ENCODE results near the gene FAM120AOS. TPM values are rescaled to one million over a fixed set of nuclear protein-coding genes. Genes with fewer than 3 reads are reported as not detected.

The FAM120AOS gene
- total RNA-seq (2012; rRNA removed) (22.2 and 24.7 TPM in 2 replicates), polyA plus RNA-seq (2012; rRNA removed) (21.7 and 22.7 TPM in 2 replicates), Bru-seq, nascent RNA (percentile 64 among the genes with signal in this experiment), BruChase-seq, experiment 1, labeled RNA remaining after a 6-hour chase (percentile 83 among the genes with signal in this experiment), BruChase-seq, experiment 2, labeled RNA remaining after a 2-hour chase (percentile 81 among the genes with signal in this experiment)
- 14.2 TPM in 2 replicates for polyA plus RNA-seq (2012; cell fraction: cytosol; rRNA removed)
- polyA plus RNA-seq (2012; cell fraction: nucleus; rRNA removed; ENCODE audit: low replicate concordance) = 7.4 and 19.0 TPM in 2 replicates
- long read RNA-seq, full-length matches to known transcripts = 49 of 69 reads
- long read RNA-seq, partial matches to known transcripts = 5 of 69 reads
- long read RNA-seq, other reads (novel, unspliced or antisense) = 15 of 69 reads

GRCh38 chr9:93453047-93453914 is at the start of gene FAM120AOS:
TSS of gene FAM120AOS (minus strand) at chr9:93453581. CDS start at chr9:93452709, 872 bp downstream.
- H2BK15ac ChIP-seq (ENCODE audit: low read depth, low read length) = no peak within 1 kb of the TSS
- peak within 1 kb of the TSS; percentile 86 for H3K23ac ChIP-seq (ENCODE audit: low read depth, low read length)
- peak within 1 kb of the TSS; percentile 95 for H3K4ac ChIP-seq (ENCODE audit: low read depth, low read length)
- peak within 1 kb of the TSS; percentile 73 for H2BK5ac ChIP-seq (ENCODE audit: low read depth, low read length, poor library complexity, severe bottlenecking)
- POLR2A ChIA-PET (ENCODE audit: unreplicated experiment) = interaction anchor here (1.4 kb wide), 1 partner anchor 113 kb away, joined by 6 read pairs; no protein-coding TSS in a partner anchor
- H3K9me1 ChIP-seq (ENCODE audit: insufficient read depth, low read length) = no peaks in the 10 kb centered on the region; the same call in 1 of the 2 replicates
- H3K27me3 ChIP-seq (ENCODE audit: control insufficient read depth, insufficient read depth, low read length) = no peaks in the 10 kb centered on the region
- DNase-seq = peak; percentile 95
- no peak within 1 kb of the TSS for H2BK20ac ChIP-seq (ENCODE audit: low read depth, low read length)
- peak within 1 kb of the TSS; percentile 45 for H4K91ac ChIP-seq (ENCODE audit: insufficient read depth, low read depth, low read length)
- H3K4me1 ChIP-seq (ENCODE audit: control insufficient read depth, insufficient read depth, low read length) = no peaks in the 10 kb centered on the region; the same call in 1 of the 2 replicates
- dilution Hi-C loops (cut with HindIII; ENCODE audit: low sequenced_read_pairs, unreplicated experiment) = no loop called here
- peak within 1 kb of the TSS; percentile 38 to 68 for H4K8ac ChIP-seq (ENCODE audit: low read depth in 2 of 2, low read length in 2 of 2)
- intact Hi-C loops (cut with micrococcal nuclease) = loop anchor here (1.0 to 10.0 kb wide), 3 partner anchors 113 to 358 kb away; partner anchors contain the start of genes CARD19 and NINJ1
- H3K4me2 ChIP-seq (ENCODE audit: low read depth, low read length) = peak within 1 kb of the TSS; percentile 97
- peak; percentile 69 for ATAC-seq (ENCODE audit: low read depth)
- peak within 1 kb of the TSS; percentile 94 for H2AFZ ChIP-seq (replicated peaks; ENCODE audit: low read length, poor library complexity)
- peak within 1 kb of the TSS; percentile 91 for H2AK9ac ChIP-seq (replicated peaks; ENCODE audit: low read depth, low read length, poor library complexity)
- peak within 1 kb of the TSS; percentile 79 for H3K56ac ChIP-seq (ENCODE audit: extremely low read depth, insufficient read depth, low read length)
- peak within 1 kb of the TSS; percentile 77 for H3K14ac ChIP-seq (replicated peaks; ENCODE audit: low read depth, low read length)
- H3K79me1 ChIP-seq (ENCODE audit: low read depth in 1 of 2, low read length in 2 of 2) = peaks cover 6 to 24% of the 10 kb centered on the region in 2 experiments; a peak in 3 of 4 replicates
- H3K18ac ChIP-seq (ENCODE audit: low read depth, low read length) = 0 out of 2 replicates have a peak within 1 kb of the TSS, but pooled peaks have one; percentile 12
- no peak within 1 kb of the TSS for H2BK120ac ChIP-seq (ENCODE audit: low read depth, low read length)
- H3K9ac ChIP-seq (ENCODE audit: low read depth, low read length) = peak within 1 kb of the TSS; percentile 99
- H3K27ac ChIP-seq (ENCODE audit: insufficient read depth, low read length) = peak within 1 kb of the TSS; percentile 98
- CTCF ChIA-PET = interaction anchor here (1.0 to 2.5 kb wide), 3 partner anchors 25 to 113 kb away, joined by 3 to 12 read pairs (median 5); no protein-coding TSS in a partner anchor
- BruUV-seq (replicated peaks) = no TSS peak
- H3K4me3 ChIP-seq (ENCODE audit: insufficient read depth, low read depth, low read length) = peak within 1 kb of the TSS; percentile 79
- 1% methylated on average over 16 of the region's 34 CpGs; no CpG with 5 or more reads in 1 of the 2 experiments for WGBS, 2 experiments (ENCODE audit: extremely low coverage in 2 of 2, insufficient read length in 1 of 2)
- in situ Hi-C loops (cut with MboI; ENCODE audit: low sequenced_read_pairs) = loop anchor here (10.0 to 25.0 kb wide), 3 partner anchors 112 to 709 kb away; no protein-coding TSS in a partner anchor
- peaks cover under 1% of the 10 kb centered on the region for H3K36me3 ChIP-seq (ENCODE audit: control insufficient read depth, insufficient read depth, low read length)
- no peaks in the 10 kb centered on the region for H3K9me3 ChIP-seq (ENCODE audit: control insufficient read depth, insufficient read depth, low read length)
- H4K5ac ChIP-seq (ENCODE audit: low read depth, low read length) = peak within 1 kb of the TSS; percentile 52; the same call in 1 of the 2 replicates
- H2AK5ac ChIP-seq (ENCODE audit: low read depth, low read length) = peak within 1 kb of the TSS; percentile 59; the same call in 1 of the 2 replicates
- peaks cover 42% of the 10 kb centered on the region for H4K20me1 ChIP-seq (ENCODE audit: insufficient read depth, low read length)
- TF ChIP-seq MAZ (IDR thresholded peaks at IDR 0.05; ENCODE audit: borderline replicate concordance, low read depth, low read length) = peak; percentile 48; the same call in 1 of the 2 replicates
- TF ChIP-seq CEBPB (IDR thresholded peaks at IDR 0.05; ENCODE audit: low read depth, low read length) = no peak
- TF ChIP-seq POLR2A (IDR thresholded peaks at IDR 0.05; ENCODE audit: low read depth, low read length) = no peak
- no peak for TF ChIP-seq BHLHE40 (IDR thresholded peaks at IDR 0.05; ENCODE audit: low read depth, low read length)
- no peak for TF ChIP-seq RAD21 (IDR thresholded peaks at IDR 0.05; ENCODE audit: low read length)
- TF ChIP-seq, protein P1, sequence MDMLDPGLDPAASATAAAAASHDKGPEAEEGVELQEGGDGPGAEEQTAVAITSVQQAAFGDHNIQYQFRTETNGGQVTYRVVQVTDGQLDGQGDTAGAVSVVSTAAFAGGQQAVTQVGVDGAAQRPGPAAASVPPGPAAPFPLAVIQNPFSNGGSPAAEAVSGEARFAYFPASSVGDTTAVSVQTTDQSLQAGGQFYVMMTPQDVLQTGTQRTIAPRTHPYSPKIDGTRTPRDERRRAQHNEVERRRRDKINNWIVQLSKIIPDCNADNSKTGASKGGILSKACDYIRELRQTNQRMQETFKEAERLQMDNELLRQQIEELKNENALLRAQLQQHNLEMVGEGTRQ (IDR thresholded peaks at IDR 0.05; ENCODE audit: low read depth, low read length) = no peak
- TF ChIP-seq MXI1 (IDR thresholded peaks at IDR 0.05; ENCODE audit: borderline replicate concordance, low read depth, low read length) = peak; percentile 23; the same call in 1 of the 2 replicates
- no peak for TF ChIP-seq NFE2L2 (IDR thresholded peaks at IDR 0.05; ENCODE audit: low read depth, low read length)
- TF ChIP-seq CHD1 (IDR thresholded peaks at IDR 0.05; ENCODE audit: low read depth, low read length) = no peak
- TF ChIP-seq RFX5 (IDR thresholded peaks at IDR 0.05; ENCODE audit: low read depth, low read length) = no peak
- TF ChIP-seq, protein P2, sequence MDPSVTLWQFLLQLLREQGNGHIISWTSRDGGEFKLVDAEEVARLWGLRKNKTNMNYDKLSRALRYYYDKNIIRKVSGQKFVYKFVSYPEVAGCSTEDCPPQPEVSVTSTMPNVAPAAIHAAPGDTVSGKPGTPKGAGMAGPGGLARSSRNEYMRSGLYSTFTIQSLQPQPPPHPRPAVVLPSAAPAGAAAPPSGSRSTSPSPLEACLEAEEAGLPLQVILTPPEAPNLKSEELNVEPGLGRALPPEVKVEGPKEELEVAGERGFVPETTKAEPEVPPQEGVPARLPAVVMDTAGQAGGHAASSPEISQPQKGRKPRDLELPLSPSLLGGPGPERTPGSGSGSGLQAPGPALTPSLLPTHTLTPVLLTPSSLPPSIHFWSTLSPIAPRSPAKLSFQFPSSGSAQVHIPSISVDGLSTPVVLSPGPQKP (IDR thresholded peaks at IDR 0.05; ENCODE audit: borderline replicate concordance, low read depth, low read length) = no peak
- TF ChIP-seq SMC3 (IDR thresholded peaks at IDR 0.05; ENCODE audit: low read depth, low read length) = no peak
- TF ChIP-seq MAFK (IDR thresholded peaks at IDR 0.05; ENCODE audit: low read depth, low read length) = no peak

Measured in IMR-90 (cell line).